Smooth muscle cell (in vitro differentiated cells): ENCODE results near the gene LECT2. TPM values are rescaled to one million over a fixed set of nuclear protein-coding genes. Genes with fewer than 3 reads are reported as not detected.

ENCODE experiments used
- polyA plus RNA-seq: library from polyadenylated mRNA; unstranded; fragments of >200 nt; fragmentation: Nextera tagmentation; extraction: Ambion mirVana; gene quantifications from 2 replicates; pipeline ENCODE4 v1.2.1, GENCODE V29; 2016
- total RNA-seq: library from RNA; depleted of rRNA; stranded (reverse); fragments of >200 nt; gene quantifications from 2 replicates; pipeline ENCODE4 v1.2.3, GENCODE V29; 2014

LECT2 gene
- total and polyA plus RNA-seq, 2 experiments from 2014 or later: not detected

Other genes with a start within 250 kb of the LECT2 start
- 0.99 and 4.0 TPM in 2 replicates for gene SLC25A48, start 120.3 kb downstream of the LECT2 start, total RNA-seq
- 0.85 and 1.7 TPM in 2 replicates for gene SLC25A48, start 120.3 kb downstream of the LECT2 start, polyA plus RNA-seq
- gene IL9, start 59.1 kb downstream of the LECT2 start, total RNA-seq: not detected in 2 replicates
- not detected in 2 replicates for gene IL9, start 59.1 kb downstream of the LECT2 start, polyA plus RNA-seq
- gene TGFBI, start 74.0 kb upstream of the LECT2 start, total RNA-seq: 2,635 and 2,673 TPM in 2 replicates
- gene TGFBI, start 74.0 kb upstream of the LECT2 start, polyA plus RNA-seq: 2,505 and 2,991 TPM in 2 replicates
- 61.7 and 85.4 TPM in 2 replicates for gene SMAD5, start 177.9 kb upstream of the LECT2 start, total RNA-seq
- gene SMAD5, start 177.9 kb upstream of the LECT2 start, polyA plus RNA-seq: 24.8 and 28.5 TPM in 2 replicates
- 1.5 and 1.9 TPM in 2 replicates for gene SMIM32, start 238.2 kb upstream of the LECT2 start, total RNA-seq
- 0.24 and 2.2 TPM in 2 replicates for gene SMIM32, start 238.2 kb upstream of the LECT2 start, polyA plus RNA-seq